GM12878 (cell line): ENCODE results near the gene CTNNA3. TPM values are rescaled to one million over a fixed set of nuclear protein-coding genes. Genes with fewer than 3 reads are reported as not detected.

Experiments
- BRCA1 ChIP-seq: IDR thresholded peaks from 2 replicates; pipeline ENCODE4 v1.6.1; 2011; ENCODE audit warnings: low read depth, low read length, improper control_type of control experiment
- CHD4 ChIP-seq: fragments of 200-600 bp; sonication (generic); IDR thresholded peaks from 2 replicates; pipeline ENCODE4 v1.6.1; 2016; ENCODE audit warnings: mild to moderate bottlenecking
- E4F1 ChIP-seq: fragments of 450-650 bp; IDR thresholded peaks from 2 replicates; pipeline ENCODE4 v1.6.1; 2018; ENCODE audit warnings: borderline replicate concordance, mild to moderate bottlenecking; ENCODE audit not compliant: partially characterized antibody
- HDGF ChIP-seq: fragments of 450-650 bp; IDR thresholded peaks from 2 replicates; pipeline ENCODE4 v1.6.1; 2016; ENCODE audit warnings: antibody characterized with exemption
- MAX ChIP-seq: IDR thresholded peaks from 2 replicates; pipeline ENCODE4 v1.6.1; 2012; ENCODE audit warnings: low read depth, low read length, improper control_type of control experiment
- NFIC ChIP-seq: IDR thresholded peaks from 2 replicates; pipeline ENCODE4 v1.6.1; 2012; ENCODE audit warnings: low read depth, mild to moderate bottlenecking, inconsistent platforms, low read length, moderate library complexity
- SKIL ChIP-seq: fragments of 450-650 bp; IDR thresholded peaks from 2 replicates; pipeline ENCODE4 v1.6.1; 2017; ENCODE audit warnings: mild to moderate bottlenecking, low read depth, inconsistent platforms; ENCODE audit not compliant: poor library complexity, severe bottlenecking
- SMAD5 ChIP-seq: IDR thresholded peaks from 2 replicates; pipeline ENCODE4 v1.6.1; 2016; ENCODE audit warnings: antibody characterized with exemption, low read depth
- ZBTB40 ChIP-seq: fragments of 450-650 bp; IDR thresholded peaks from 2 replicates; pipeline ENCODE4 v1.6.1; 2016; ENCODE audit warnings: mild to moderate bottlenecking, moderate library complexity, borderline replicate concordance
- polyA plus RNA-seq, 11 experiments: library from polyadenylated mRNA; depleted of rRNA in 4 of 11; unstranded in 6 of 11; stranded (reverse) in 5 of 11; fragments of >200 nt; fragmentation: Nextera tagmentation in 4 of 11; fragmentation: Illumina TruSeq in 1 of 11; extraction: Ambion mirVana in 4 of 11; extraction: Trizol in 1 of 11; gene quantifications; 1 replicate in 1 of 11; 2 replicates in 10 of 11; pipeline versions ENCODE4 v1.2.1 to v1.2.3, GENCODE V29; 2011 to 2016; ENCODE audit warnings: inconsistent platforms in 2 of 11, missing spikeins in 2 of 11, low read depth in 1 of 11
- total RNA-seq, 4 experiments: library from RNA; depleted of rRNA in 3 of 4; stranded (reverse); fragments of >200 nt in 3 of 4; fragmentation: Illumina TruSeq in 1 of 4; extraction: Trizol in 1 of 4; gene quantifications; 2 replicates each; pipeline versions ENCODE4 v1.2.1 to v1.2.3, GENCODE V29; 2013 to 2021

CTNNA3 gene
- total and polyA plus RNA-seq, 10 of the 15 experiments (the other 5 are each of a cell fraction or from before 2014, with no cell fraction given): under 0.01 to 4.5 (median 0.22) TPM; not detected in 2

- no peak for TF ChIP-seq E4F1
- TF ChIP-seq NFIC: no peak
- TF ChIP-seq BRCA1: no peak
- no peak for TF ChIP-seq ZBTB40
- TF ChIP-seq CHD4: no peak
- no peak for TF ChIP-seq SKIL
- TF ChIP-seq MAX: no peak
- TF ChIP-seq SMAD5: no peak
- no peak for TF ChIP-seq HDGF
These were observed 769.2 kb downstream of the CTNNA3 start (continued) for GRCh38 chr10:66926841-66927240.
